ENCODE data around the gene EPB41L2. TPM values are rescaled to one million over a fixed set of nuclear protein-coding genes. Genes with fewer than 3 reads are reported as not detected.

Gene EPB41L2
- total RNA-seq, 1 donor from 2014 or later: 136 TPM

- Mint-ChIP-seq H3K4me3 (ENCODE audit: unreplicated experiment) (no peak overlapping the region), H3K27me3 (ENCODE audit: low read depth, unreplicated experiment) (no peaks in the 10 kb centered on the region), H3K4me1 (ENCODE audit: low read depth, unreplicated experiment) (peaks cover 8% of the 10 kb centered on the region), H3K9me3 (ENCODE audit: unreplicated experiment) (no peaks in the 10 kb centered on the region), H3K27ac (ENCODE audit: unreplicated experiment) (no peak overlapping the region), H3K36me3 (ENCODE audit: low read depth, unreplicated experiment) (no peaks in the 10 kb centered on the region)
- no peak for TF ChIP-seq EZH2 (IDR thresholded peaks at IDR 0.05; ENCODE audit: insufficient read depth, low read length)
- TF ChIP-seq, protein P1, sequence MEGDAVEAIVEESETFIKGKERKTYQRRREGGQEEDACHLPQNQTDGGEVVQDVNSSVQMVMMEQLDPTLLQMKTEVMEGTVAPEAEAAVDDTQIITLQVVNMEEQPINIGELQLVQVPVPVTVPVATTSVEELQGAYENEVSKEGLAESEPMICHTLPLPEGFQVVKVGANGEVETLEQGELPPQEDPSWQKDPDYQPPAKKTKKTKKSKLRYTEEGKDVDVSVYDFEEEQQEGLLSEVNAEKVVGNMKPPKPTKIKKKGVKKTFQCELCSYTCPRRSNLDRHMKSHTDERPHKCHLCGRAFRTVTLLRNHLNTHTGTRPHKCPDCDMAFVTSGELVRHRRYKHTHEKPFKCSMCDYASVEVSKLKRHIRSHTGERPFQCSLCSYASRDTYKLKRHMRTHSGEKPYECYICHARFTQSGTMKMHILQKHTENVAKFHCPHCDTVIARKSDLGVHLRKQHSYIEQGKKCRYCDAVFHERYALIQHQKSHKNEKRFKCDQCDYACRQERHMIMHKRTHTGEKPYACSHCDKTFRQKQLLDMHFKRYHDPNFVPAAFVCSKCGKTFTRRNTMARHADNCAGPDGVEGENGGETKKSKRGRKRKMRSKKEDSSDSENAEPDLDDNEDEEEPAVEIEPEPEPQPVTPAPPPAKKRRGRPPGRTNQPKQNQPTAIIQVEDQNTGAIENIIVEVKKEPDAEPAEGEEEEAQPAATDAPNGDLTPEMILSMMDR (IDR thresholded peaks at IDR 0.05; ENCODE audit: insufficient read depth, low read depth, low read length): no peak
- Histone ChIP-seq H3K27me3 (ENCODE audit: insufficient read depth, low read length) (no peaks in the 10 kb centered on the region), H3K9ac (ENCODE audit: low read length) (no peak overlapping the region), H3K79me2 (ENCODE audit: insufficient read depth, low read length) (peaks cover 66% of the 10 kb centered on the region), H3K4me3 (ENCODE audit: insufficient read depth, low read depth, low read length) (no peak overlapping the region), H3K4me2 (ENCODE audit: low read length) (no peak overlapping the region), H3K36me3 (ENCODE audit: insufficient read depth, low read length) (no peaks in the 10 kb centered on the region), H2AFZ (ENCODE audit: low read depth, low read length) (no peak overlapping the region), H4K20me1 (ENCODE audit: insufficient read depth, low read length) (no peaks in the 10 kb centered on the region), H3K4me1 (ENCODE audit: insufficient read depth, low read length) (no peaks in the 10 kb centered on the region), H3K27ac (ENCODE audit: low read depth, low read length) (no peak overlapping the region), H3K9me3 (ENCODE audit: insufficient read depth, low read depth, low read length) (no peaks in the 10 kb centered on the region)
- FAIRE-seq: peak; percentile 59
- DNase-seq (ENCODE audit: low read depth): no peak
Measured at GRCh38 chr6:131042664-131043063, 20.4 kb downstream of the EPB41L2 start.

- peaks cover 58% of the 10 kb centered on the region for H3K79me2 ChIP-seq (ENCODE audit: insufficient read depth, low read length)
- no peak overlapping the region for H3K9ac ChIP-seq (ENCODE audit: low read length)
- DNase-seq (ENCODE audit: low read depth) (peak; percentile 29), FAIRE-seq (no peak)
- Mint-ChIP-seq H3K9me3 (ENCODE audit: unreplicated experiment) (no peaks in the 10 kb centered on the region), H3K4me3 (ENCODE audit: unreplicated experiment) (no peak overlapping the region), H3K27ac (ENCODE audit: unreplicated experiment) (no peak overlapping the region), H3K27me3 (ENCODE audit: low read depth, unreplicated experiment) (no peaks in the 10 kb centered on the region), H3K36me3 (ENCODE audit: low read depth, unreplicated experiment) (no peaks in the 10 kb centered on the region), H3K4me1 (ENCODE audit: low read depth, unreplicated experiment) (peaks cover 9% of the 10 kb centered on the region)
- H3K27ac ChIP-seq (ENCODE audit: low read depth, low read length): no peak overlapping the region
- no peak overlapping the region for H3K4me3 ChIP-seq (ENCODE audit: insufficient read depth, low read depth, low read length)
- TF ChIP-seq, protein P1 (IDR thresholded peaks at IDR 0.05; ENCODE audit: insufficient read depth, low read depth, low read length): no peak
- TF ChIP-seq EZH2 (IDR thresholded peaks at IDR 0.05; ENCODE audit: insufficient read depth, low read length): no peak
- H3K36me3 ChIP-seq (ENCODE audit: insufficient read depth, low read length): no peaks in the 10 kb centered on the region
- no peaks in the 10 kb centered on the region for H4K20me1 ChIP-seq (ENCODE audit: insufficient read depth, low read length)
- H3K27me3 ChIP-seq (ENCODE audit: insufficient read depth, low read length): no peaks in the 10 kb centered on the region
- H3K9me3 ChIP-seq (ENCODE audit: insufficient read depth, low read depth, low read length): no peaks in the 10 kb centered on the region
- H2AFZ ChIP-seq (ENCODE audit: low read depth, low read length): no peak overlapping the region
- no peak overlapping the region for H3K4me2 ChIP-seq (ENCODE audit: low read length)
- H3K4me1 ChIP-seq (ENCODE audit: insufficient read depth, low read length): no peaks in the 10 kb centered on the region
Measured at GRCh38 chr6:131041814-131042213, 21.2 kb downstream of the EPB41L2 start.

DNA sequence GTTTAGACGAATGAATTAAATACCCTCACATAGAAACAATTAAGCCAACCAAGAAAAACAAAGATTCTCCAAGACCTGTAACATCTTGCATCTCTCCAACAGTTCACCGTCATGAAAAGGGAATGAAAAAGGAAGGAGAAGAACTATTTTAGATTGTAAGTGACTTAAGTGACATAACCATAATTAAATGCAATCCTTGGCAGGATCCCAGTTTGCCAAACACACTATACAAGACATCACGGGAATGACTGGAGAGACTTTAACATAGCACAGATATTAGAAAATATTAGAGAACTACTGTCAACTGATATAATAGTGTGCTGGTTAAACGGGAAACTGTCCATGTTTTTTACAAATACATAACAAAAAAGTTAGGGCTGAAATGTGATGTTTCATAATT, 22.2 kb downstream of the EPB41L2 start:
- peaks cover 9% of the 10 kb centered on the region for H3K4me1 Mint-ChIP-seq (ENCODE audit: low read depth, unreplicated experiment)
- H3K9me3 ChIP-seq (ENCODE audit: insufficient read depth, low read depth, low read length): no peaks in the 10 kb centered on the region
- H4K20me1 ChIP-seq (ENCODE audit: insufficient read depth, low read length): no peaks in the 10 kb centered on the region
- H3K79me2 ChIP-seq (ENCODE audit: insufficient read depth, low read length): peaks cover 50% of the 10 kb centered on the region
- no peaks in the 10 kb centered on the region for H3K36me3 ChIP-seq (ENCODE audit: insufficient read depth, low read length)
- no peak overlapping the region for H3K4me3 ChIP-seq (ENCODE audit: insufficient read depth, low read depth, low read length)
- H3K27me3 Mint-ChIP-seq (ENCODE audit: low read depth, unreplicated experiment): no peaks in the 10 kb centered on the region
- no peaks in the 10 kb centered on the region for H3K9me3 Mint-ChIP-seq (ENCODE audit: unreplicated experiment)
- H3K4me2 ChIP-seq (ENCODE audit: low read length): no peak overlapping the region
- no peaks in the 10 kb centered on the region for H3K27me3 ChIP-seq (ENCODE audit: insufficient read depth, low read length)
- H2AFZ ChIP-seq (ENCODE audit: low read depth, low read length): no peak overlapping the region
- H3K27ac ChIP-seq (ENCODE audit: low read depth, low read length): no peak overlapping the region
- H3K4me3 Mint-ChIP-seq (ENCODE audit: unreplicated experiment): no peak overlapping the region
- H3K36me3 Mint-ChIP-seq (ENCODE audit: low read depth, unreplicated experiment): no peaks in the 10 kb centered on the region
- H3K4me1 ChIP-seq (ENCODE audit: insufficient read depth, low read length): no peaks in the 10 kb centered on the region
- FAIRE-seq (peak; percentile 55), DNase-seq (ENCODE audit: low read depth) (no peak)
- no peak overlapping the region for H3K27ac Mint-ChIP-seq (ENCODE audit: unreplicated experiment)
- H3K9ac ChIP-seq (ENCODE audit: low read length): no peak overlapping the region
- TF ChIP-seq, protein P1 (IDR thresholded peaks at IDR 0.05; ENCODE audit: insufficient read depth, low read depth, low read length): no peak
- TF ChIP-seq EZH2 (IDR thresholded peaks at IDR 0.05; ENCODE audit: insufficient read depth, low read length): no peak
